NCI-H2081 (cell line): ENCODE data around the gene PEPD.

Experiments
- DNase-seq, 2 experiments: peaks; one replicate each; lab custom pipeline; 2025; lab: John Stamatoyannopoulos, UW

The PEPD gene

DNA sequence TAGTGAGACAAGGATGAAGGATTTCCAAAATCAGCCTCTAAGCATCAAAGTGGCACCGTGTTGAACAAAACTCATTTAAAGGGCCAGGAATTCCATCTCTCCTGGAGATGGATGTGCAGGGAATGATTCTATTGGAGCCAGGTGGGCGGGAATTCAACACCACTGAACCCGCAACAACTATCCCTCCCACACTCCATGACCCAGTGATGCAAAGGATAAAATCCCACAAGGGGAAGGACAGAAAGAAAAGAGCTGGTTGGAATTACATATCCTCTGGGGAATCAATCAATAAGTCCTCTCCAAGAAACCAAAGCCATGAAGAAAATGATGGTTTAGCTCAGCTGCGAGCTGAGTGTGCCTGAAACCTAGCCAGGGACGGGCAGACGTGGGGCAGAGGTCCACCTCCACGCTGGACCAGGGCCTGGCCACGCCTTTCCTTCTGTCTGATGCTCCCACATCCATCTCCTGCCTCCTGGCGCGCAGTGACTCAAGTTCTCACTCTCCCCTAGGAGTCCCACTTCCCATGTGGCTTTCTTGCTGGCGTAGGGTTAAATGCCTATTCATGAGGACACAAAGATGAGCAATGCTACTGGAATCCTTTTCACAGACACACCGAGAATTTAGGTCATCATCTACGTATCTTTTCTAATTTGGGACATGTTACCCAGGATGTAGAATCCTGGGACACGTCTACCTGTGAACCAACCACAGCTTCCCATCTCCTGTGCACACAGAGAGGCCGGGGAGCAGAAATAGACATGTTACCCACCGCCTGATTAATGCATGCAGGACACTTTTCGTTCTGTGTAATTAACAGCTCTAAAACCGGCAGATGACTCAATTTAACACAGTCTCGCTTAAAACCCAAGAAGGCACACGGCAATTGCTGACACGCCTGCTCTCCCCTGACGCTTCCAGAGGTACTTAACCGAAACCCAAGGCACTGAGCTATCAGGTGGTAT lies 48.6 kb downstream of the PEPD start:
- no peak for DNase-seq

DNA sequence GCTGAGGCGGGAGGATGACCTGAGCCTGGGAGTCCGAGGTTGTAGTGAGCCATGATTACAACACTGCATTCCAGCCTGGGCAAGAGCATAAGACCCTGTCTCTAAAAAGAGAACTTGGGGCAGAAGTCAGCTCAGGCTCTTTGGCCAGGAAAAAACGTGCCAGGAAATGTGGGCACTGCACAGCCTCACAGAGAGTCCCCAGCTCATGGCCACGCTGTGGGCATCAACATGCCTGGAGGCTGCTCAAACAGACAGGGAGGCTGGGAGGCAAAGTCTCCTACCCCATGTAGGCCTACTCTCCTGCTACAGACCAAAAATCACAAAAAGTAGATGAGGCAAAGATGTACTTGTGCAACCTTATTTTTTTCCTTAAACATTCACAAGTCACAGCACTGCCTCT lies 49.4 kb downstream of the PEPD start:
- DNase-seq: no peak

DNA sequence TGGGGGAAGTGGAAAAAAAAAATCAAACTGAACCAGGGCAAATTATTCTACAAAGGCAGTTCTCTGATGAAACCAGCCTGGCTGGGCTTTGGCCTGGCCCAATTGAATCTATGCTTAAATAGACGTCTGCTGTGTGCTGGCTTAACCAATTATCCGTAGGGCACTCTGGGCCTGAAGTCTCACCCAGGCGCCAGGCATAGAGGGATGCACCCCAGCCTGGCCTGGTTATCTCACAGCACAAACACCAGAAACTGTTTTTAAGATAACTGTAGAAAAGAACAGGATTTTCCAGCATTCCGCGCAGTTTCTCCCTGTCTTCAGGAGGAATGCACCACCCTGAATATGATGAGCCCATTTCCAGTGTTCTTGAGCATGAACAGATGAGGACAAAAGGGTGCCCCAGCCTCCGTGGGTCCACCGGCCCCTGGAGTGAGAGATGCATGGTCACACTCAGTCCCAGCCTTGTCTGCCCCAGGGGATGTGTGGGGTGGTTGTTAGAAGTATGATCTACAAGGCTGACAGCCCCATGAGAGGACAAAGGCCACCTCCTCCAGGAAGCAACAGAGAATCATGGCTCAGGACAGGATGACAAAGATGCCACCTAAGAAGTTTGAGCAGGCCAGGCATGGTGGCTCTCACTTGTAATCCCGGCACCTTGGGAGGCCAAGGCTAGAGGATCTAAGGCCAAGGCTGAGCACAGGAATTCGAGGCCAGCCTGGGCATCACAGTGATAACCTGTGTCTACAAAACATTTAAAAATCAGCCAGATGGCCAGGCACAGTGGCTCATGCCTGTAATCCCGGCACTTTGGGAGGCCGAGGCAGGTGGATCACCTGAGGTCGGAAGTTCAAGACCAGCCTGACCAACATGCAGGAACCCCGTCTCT lies 50.2 kb downstream of the PEPD start:
- no peak for DNase-seq

DNA sequence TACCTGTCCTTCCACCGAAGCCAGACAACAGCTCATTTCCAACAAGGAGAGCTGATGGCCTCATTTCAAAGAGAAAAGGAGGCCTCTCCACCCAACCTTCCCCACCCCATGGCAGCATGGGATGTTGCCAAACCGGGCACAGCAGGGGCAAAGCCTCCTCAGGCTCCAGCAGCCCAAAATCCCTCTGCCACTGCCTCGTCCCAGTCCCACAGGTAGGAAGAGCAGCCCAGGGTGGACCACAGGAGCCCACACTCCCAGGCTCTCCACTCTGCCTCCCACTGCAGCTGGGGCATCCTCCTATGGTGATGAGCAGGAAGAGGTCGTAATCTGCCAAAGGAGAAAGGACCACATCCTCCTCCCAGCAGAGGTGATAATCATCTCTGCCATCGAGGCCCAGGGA lies 50.9 kb downstream of the PEPD start:
- no peak for DNase-seq

DNA sequence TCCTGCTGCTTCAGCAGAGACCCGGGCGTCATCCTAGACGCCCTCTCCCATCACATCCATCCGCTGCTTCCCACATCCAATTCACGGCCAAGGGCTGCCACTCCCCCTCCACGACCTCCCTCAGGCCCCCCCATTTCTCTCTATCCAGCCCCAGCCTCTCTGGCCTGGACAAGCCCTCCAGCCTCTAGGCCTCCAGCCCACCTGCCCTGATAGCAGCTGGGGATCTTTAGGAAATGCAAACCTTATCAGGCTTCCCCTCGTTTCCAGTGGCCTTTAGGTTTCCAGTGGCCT lies 51.6 kb downstream of the PEPD start:
- no peak for DNase-seq

DNA sequence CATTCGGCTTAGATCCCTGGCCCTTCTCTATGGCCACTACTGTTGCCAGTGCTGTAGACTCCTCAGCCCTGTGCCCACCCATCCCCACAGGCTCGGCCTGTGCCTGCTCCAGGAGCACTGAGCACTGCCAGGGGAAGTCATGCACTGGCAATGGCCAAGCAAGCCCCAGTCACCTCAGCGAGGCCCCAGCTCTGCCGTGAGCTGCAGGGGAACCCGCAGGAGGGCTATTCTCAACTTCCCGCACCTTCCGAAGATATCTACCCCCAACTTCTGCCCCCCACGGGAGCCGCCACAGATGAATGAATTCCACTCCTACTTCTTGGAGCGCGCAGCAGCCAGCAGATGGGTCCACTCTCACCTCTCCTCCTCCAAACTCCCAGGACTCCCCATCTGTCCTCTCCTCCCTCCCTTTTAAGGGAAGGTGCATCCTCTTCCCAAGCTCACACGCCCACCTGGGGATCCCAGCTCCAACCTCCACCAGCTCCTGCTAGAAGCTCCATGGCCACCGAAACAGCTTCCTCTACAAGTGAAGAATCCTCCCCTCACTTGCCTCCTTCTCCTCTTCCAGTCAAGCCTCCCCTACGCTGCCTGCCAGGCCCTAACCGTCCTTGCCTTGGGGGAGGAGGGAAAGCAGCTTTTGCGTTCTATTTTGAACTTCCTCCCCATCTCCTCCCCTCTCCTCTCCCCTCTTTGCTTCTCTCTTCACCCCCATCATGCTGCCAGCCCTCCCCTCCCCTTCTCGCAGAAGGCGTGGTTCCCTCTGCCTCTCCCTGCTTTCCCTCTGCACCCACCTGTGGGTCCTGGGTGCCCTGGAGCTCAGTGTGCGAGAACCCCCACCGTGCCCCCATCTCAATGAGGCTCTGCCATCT lies 52.2 kb downstream of the PEPD start:
- DNase-seq: no peak

DNA sequence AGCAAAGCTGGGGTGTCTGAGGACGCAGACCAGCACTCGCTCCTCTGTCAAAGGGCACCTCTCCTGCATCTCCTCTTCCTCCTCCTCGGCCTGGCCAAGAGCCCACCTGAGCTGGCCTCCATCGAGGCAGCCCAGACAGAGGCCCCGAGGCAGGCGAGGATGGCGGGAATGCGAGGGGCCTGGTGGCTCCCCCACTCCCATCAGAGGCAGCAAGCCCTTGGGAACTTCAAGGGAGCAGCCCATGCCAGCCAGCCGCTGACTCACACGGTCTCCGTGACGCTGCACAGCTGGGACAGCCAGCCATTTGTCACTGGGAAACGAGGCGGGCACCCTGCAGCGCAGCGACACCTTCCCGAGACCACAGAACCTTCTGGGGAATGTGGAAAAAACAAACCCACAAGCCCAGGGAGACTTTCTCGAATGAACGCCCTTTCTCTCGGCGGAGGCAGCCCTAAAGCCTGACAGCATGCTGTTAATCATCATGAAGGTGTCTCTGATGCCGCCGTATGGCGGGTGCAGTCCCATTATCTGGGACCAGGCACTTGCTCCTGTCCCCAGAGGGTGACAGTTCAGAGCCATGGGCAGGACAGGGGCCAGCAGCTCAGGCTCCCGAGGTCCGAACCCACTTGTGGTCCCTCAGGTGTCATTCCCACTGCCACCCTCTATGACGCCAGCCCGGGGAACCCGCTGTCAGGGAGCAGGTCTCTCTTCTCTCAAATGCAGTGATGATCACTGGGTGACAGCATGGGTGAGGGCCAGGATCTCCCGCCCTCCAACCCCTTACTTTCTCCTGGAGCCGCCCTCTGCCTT lies 53.0 kb downstream of the PEPD start:
- DNase-seq: no peak

DNA sequence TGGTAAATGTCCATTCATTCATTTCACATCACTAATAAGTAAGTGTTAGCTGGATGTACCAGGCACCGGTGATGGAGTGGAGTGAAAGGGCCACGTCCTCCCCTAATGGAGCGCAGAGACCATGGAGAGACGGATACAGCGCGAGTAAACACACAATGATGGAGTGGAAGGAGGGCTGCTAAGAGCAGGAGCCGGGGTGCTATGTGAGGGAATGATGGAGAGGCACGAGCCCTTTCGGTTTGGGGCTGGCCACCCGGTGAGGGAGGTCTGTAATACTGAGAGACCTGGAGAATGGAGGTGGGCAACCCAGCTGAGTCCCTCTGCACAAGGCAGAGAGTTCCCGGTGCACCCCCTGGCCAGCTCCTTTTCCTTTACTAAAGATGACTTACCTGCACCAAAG lies 53.7 kb downstream of the PEPD start:
- DNase-seq: no peak

DNA sequence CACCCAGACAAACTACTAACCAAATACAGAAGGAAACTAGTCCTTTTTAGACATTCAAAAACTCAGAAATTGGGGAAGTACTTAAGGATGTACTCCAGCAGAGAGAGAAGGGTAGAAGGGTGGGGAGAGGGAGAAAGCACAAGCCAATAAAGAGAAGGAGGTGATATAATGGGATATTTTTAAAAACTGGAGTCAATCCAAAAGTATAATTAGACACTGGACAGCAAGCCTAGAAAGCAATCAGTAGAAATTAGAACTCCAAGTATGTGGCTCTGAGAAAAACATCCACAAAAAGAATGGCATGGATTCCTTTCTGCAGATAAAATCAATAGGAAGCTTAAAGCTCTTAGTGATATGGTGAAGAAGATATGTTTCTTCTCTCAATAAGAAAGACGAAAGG lies 55.8 kb downstream of the PEPD start:
- no peak for DNase-seq

DNA sequence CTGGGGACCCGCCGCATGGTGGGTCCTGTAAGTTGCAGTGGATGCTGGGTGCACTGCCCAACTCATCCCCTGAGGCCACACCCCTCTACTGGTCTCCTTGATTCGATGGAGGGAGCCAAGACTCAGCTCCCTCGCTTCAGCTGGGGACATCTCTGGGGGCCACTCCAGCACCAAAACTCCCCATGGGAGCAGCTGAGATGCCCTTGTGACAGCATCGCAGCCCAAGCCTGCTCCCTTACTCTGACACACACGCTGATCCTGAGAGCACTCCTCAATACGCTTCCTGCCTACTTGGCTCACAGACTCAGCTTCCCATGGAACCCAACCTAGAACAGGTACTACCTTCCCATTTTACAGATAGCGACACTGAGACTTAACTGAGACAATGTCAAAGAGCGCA lies 56.2 kb downstream of the PEPD start:
- no peak for DNase-seq

DNA sequence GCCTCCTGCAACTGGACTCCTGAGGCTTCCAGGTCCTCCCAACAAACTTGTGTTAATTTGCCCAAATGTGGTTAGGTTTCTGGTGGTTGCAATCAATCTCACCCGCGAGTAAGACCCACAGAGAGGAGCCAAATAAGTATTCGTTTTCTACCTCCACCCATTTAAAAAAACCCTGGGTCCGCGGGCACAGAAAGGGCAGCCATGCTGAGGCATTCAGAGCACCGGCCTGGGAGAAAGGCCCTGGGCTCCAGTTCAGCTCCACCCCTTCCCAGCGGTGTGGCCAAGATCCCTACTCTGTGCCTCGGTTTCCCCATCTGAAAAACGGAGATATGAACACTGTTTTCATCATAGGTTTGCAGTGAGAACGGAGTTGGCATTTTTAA lies 56.9 kb downstream of the PEPD start:
- DNase-seq: no peak

DNA sequence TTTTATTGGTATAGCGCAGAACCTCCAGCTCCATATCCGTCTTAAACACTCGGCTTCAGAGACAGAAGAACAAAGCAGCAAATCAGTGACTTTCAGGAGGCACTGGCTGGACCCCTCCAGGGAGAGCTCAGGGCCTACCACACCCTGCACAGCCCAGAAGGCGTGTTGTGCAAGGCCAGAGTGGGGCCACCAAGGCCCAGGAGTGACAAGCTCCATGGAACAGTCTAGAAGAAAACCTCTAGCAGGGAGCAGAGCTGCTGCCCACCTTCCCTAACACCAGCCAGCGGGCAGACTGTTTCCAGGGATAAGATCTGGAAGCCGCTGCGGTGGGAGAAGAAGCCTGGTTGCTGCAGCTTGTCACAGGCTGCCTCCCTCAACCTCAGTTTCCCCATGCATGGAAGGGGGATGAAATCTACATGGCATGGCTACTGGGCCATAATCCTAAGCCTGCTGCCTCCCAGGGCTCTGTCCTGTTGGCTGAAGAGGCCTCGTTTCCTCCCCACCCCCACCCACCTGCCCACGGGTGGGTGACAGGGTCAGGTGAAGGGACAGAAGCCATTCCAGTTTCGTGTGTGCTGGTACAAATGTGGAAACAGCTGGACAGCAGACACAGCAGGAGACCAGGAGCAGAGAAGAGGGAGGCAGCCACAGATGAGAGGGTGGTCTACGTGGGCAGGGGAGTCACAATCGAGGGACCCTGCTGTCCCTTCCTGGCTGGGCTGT lies 57.4 kb downstream of the PEPD start:
- DNase-seq: no peak

DNA sequence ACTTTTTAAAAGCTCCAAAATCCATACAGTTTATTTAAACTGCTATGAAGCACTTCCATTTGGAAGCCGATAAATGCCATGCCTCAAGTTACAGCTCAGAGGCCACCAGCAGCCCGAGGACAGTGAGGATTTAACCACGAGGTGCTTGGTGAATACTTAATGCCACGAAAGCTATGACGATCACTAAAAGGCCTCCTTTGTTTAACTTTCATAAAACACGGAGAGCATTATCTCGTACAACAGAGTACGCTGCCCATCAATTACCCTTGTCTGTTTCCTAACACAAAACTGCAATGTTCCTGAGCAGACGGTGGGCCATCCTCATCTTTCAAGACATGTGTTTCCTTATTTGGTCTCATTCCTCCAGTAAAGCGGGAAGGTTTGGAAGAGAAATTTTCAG lies 58.4 kb downstream of the PEPD start:
- no peak for DNase-seq

DNA sequence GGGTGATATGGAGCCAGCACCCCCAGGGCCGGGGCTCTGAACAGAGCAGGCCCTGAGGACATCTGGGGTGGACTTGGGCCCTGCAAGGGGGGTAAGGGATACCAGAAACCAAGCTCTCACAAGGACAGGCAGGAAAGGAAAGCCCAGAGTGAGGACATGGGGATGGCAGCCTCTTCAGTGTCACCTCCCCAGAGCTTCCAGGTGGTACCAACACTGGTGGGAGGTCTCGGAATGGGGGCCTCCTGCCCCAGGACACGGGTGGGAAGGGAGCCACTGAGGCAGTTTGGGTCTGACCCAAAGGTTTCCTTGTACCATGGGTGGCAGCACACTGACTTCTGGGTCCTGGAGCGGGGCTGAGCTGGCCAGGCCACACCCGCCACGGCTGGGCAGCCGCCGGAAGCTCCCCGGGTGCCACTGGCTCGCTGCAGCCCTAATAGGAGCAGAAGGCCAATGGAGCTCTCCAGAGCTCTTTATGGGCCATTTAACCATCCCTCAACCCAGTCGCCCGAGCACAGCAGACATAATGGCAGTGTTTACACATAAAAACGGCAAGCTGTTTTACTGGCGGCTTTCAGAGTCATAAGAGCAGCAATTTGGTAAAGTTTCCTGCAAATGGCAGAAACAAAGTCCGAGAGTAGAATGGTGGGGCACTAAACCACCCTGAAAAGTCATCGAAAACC lies 59.3 kb downstream of the PEPD start:
- peak; percentile 38 to 72 for DNase-seq

DNA sequence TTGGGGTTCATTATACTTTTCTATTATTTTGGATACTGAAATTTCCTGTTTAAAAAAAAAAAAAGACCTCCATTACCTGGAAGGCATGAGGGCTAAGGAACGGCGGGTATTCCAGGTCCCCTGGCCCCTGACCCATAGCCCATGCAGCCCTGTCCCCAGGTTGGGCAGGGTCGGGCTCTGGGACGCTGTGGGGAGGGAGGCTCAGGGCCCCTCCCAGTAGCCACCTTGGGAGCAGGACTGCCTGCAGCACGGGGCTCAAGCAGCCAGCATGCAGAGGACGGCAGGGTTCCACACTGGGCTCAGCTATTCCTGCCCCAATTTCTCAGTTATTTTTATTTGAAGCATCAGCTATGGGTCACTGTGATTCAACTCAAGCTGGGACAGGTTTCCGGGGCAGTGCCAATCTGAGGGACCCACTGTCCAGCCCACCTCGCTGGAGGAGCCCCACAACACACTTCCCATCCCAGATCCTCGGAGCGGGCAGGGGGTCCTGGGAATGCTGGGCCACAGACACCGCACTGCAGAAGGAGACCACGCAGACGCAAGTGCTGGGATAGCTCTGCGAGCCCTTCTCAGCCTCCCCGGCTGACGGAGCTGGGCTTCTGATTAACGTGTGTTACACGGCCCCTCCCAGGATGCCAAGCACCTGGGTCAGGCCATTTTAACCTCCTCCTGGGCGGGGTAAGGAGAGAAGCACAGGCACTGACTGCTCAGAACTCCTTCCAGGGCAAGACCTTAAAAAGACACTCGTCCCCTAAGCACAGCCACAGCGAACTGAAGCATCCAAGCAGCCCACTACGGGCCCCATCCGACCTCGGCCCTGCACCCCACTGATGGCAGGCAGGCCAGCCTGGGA lies 60.1 kb downstream of the PEPD start:
- no peak for DNase-seq

DNA sequence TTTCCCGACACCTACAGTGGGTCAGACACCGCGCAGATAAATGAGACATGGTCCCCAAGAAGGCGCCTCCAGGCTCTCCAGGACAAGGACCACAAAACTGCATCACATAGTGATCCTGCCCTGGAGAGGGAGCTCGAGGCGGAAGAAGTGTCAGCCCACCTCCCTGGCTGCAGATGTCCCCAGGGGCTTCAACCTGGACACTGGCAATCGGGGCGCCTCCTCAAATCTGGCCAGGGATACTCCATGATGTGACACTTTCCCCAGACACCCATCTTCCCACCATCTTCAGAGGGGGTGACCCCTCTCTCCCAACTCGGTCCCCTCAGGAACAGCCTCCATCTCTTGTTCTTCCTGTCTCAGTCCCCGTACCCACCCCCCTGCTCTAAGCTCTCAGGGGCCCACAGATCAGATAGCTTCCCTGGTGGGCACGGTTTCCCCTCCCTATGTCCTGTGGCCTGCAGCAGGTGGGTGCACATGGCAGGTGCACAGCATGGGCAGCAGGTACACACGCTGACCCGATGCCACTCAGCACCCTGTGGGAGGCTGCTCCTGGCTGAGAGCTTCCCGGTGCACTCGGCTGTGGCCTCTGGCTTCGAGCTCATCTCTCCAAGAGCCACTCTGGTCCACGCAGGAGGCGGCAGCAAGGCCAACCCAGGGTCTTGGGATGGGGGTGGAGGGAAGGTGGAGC lies 61.2 kb downstream of the PEPD start:
- DNase-seq: no peak

DNA sequence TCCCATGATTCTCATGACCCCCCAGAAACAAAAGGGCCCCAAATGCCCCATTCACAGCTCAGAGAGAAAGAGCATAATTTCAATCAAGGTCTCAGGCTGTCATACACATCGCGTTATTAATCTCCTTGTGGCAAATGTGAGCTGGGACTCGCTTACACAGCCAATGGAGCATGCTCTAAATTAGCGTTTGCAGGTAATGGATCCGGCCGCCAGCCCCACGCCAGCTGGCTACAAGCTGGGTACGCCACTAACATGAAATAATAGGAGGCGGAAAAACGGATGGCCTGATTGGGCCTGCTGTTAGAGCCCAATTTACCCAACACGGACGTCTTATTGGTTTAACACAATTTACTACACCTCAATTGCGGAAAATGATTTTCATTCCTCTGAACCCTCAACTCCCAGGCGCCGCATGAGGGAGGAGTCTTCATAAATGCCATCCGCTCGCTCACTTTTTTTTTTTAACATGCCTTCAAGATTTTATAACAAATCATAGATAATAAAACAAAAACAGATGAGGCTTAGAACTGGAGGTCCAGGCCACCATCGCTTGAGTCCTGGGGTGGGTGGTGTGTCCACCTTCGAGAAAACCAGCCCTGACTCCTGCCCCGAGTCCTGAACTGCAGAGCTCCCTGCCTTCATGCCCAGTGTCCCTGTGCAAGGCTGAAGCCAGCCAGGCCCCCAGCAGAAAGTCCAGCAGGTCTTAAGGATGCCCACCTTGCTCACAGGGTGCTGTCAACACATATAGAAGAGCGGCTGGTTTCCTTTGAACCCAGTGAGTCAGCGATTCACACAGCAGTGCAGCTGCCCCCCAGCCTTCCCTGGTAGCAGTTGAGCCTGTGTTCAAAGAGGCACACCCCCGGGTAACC lies 62.1 kb downstream of the PEPD start:
- peak in 1 of 2 experiments; percentile 17 for DNase-seq

DNA sequence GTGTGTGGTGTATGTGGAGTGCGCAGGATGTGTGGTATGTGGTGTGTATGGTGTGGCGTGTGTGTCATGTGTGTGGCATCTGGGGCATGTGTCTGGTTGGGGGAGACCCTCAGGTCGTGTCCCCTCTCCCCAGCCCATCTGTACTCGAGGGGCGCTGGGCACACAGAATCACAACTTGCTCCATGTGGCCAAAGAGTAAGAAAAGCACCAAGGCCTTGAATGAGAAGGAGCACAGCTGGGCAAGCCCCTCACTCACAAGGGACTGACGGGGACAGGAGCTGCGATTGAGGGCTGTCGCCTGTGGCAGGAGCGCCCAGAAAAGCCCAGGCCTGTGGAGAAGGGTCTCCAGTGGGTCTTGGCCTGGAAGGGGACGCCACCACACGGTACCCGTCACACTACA lies 62.8 kb downstream of the PEPD start:
- no peak for DNase-seq
